ENCODE measurements around the gene EFTUD2.

Gene EFTUD2

DNA sequence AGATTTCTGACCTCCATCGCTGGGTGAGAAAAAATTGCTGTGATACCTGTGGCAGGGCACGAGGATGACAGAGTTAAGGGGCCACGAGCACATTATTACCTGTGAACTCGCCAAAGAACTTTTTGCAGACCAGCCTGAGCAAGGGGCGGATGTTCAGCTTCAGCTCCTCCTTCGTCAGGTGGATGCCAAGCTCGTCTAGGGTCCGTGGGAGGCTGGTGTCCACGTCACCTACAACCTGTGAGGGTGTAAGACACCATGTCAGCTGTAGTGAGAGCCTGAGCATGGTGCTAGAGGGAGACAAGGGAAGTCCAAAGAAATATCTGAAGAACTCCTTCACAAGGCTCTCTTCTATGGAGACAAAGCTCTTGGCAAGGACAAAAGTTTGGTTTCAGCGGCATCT, 34.4 kb downstream of the EFTUD2 start:
- no peak overlapping the region for H2AFZ ChIP-seq (ENCODE audit: low read length)
- H3K4me3 ChIP-seq (ENCODE audit: low read depth, low read length, poor library complexity, severe bottlenecking) = no peak overlapping the region
- H3K9ac ChIP-seq (ENCODE audit: low read length) = no peak overlapping the region
- no peaks in the 10 kb centered on the region for H4K20me1 ChIP-seq (ENCODE audit: insufficient read depth, low read length)
- H3F3A ChIP-seq (ENCODE audit: insufficient read depth, low read length) = no peaks in the 10 kb centered on the region
- H3K9me3 ChIP-seq (ENCODE audit: low read length) = no peaks in the 10 kb centered on the region
- H3K36me3 ChIP-seq (ENCODE audit: insufficient read depth, low read length) = peaks cover 80% of the 10 kb centered on the region
- no peaks in the 10 kb centered on the region for H3K4me1 ChIP-seq (ENCODE audit: insufficient read depth, low read length, severe bottlenecking)
- no peaks in the 10 kb centered on the region for H3K27me3 ChIP-seq (ENCODE audit: insufficient read depth, low read length)
- no peak for TF ChIP-seq EZH2 (IDR thresholded peaks at IDR 0.05; ENCODE audit: borderline replicate concordance, low read length)
- TF ChIP-seq, protein P1, sequence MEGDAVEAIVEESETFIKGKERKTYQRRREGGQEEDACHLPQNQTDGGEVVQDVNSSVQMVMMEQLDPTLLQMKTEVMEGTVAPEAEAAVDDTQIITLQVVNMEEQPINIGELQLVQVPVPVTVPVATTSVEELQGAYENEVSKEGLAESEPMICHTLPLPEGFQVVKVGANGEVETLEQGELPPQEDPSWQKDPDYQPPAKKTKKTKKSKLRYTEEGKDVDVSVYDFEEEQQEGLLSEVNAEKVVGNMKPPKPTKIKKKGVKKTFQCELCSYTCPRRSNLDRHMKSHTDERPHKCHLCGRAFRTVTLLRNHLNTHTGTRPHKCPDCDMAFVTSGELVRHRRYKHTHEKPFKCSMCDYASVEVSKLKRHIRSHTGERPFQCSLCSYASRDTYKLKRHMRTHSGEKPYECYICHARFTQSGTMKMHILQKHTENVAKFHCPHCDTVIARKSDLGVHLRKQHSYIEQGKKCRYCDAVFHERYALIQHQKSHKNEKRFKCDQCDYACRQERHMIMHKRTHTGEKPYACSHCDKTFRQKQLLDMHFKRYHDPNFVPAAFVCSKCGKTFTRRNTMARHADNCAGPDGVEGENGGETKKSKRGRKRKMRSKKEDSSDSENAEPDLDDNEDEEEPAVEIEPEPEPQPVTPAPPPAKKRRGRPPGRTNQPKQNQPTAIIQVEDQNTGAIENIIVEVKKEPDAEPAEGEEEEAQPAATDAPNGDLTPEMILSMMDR (IDR thresholded peaks at IDR 0.05; ENCODE audit: low read length) = no peak
- no peaks in the 10 kb centered on the region for H3K9me2 ChIP-seq (ENCODE audit: low read depth, low read length)
- no peaks in the 10 kb centered on the region for H3K79me2 ChIP-seq (ENCODE audit: insufficient read depth, low read length)
- no peak overlapping the region for H3K4me2 ChIP-seq (ENCODE audit: low read length)
- no peak overlapping the region for H3K27ac ChIP-seq (ENCODE audit: low read depth, low read length, poor library complexity, severe bottlenecking)

DNA sequence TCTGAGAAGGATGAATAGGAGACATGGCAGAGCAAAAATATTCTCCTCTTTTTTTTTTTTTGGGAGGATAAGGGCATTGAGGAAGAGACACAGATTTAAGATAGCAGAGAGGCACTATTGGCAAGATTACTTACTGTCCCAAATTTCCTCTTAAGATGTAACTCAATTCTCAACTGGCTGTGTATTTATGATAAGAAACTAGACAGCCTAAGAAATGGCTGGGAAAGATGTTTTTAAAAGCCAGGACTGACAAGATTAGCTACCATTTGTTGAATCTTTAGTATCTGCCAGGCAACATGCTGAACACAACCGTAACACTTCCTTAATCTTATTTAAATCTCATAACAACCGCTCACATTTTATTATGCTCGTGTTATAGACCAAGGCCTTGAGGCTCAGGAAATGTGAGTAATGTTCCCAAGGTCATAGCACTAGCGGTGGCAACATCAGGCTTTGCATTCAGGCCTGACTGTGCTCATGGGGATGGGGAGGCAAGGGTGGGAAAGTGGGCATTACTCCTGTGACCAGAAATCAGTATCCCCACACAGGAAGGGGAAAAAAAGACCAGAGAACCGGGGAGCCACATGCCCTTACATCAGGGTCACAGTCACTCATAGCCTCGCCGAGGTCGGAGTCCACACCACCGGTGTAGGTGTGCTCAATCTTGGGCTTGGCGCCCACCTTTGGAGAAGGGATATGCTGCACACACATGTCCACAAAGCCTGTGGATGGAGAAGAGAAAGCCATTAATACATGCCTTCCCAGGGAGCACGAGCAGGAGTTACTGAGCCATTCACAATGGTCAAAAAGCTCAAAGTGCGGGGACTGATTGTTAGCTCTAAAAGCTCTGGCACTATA, 36.0 kb downstream of the EFTUD2 start:
- no peaks in the 10 kb centered on the region for H3F3A ChIP-seq (ENCODE audit: insufficient read depth, low read length)
- H3K9me3 ChIP-seq (ENCODE audit: low read length) = no peaks in the 10 kb centered on the region
- no peaks in the 10 kb centered on the region for H3K27me3 ChIP-seq (ENCODE audit: insufficient read depth, low read length)
- no peak overlapping the region for H3K4me3 ChIP-seq (ENCODE audit: low read depth, low read length, poor library complexity, severe bottlenecking)
- H3K79me2 ChIP-seq (ENCODE audit: insufficient read depth, low read length) = no peaks in the 10 kb centered on the region
- H2AFZ ChIP-seq (ENCODE audit: low read length) = no peak overlapping the region
- no peaks in the 10 kb centered on the region for H3K9me2 ChIP-seq (ENCODE audit: low read depth, low read length)
- no peak overlapping the region for H3K9ac ChIP-seq (ENCODE audit: low read length)
- H3K4me1 ChIP-seq (ENCODE audit: insufficient read depth, low read length, severe bottlenecking) = no peaks in the 10 kb centered on the region
- no peak overlapping the region for H3K4me2 ChIP-seq (ENCODE audit: low read length)
- TF ChIP-seq, protein P1 (IDR thresholded peaks at IDR 0.05; ENCODE audit: low read length) = no peak
- no peak for TF ChIP-seq EZH2 (IDR thresholded peaks at IDR 0.05; ENCODE audit: borderline replicate concordance, low read length)
- peaks cover 80% of the 10 kb centered on the region for H3K36me3 ChIP-seq (ENCODE audit: insufficient read depth, low read length)
- H3K27ac ChIP-seq (ENCODE audit: low read depth, low read length, poor library complexity, severe bottlenecking) = no peak overlapping the region
- no peaks in the 10 kb centered on the region for H4K20me1 ChIP-seq (ENCODE audit: insufficient read depth, low read length)

DNA sequence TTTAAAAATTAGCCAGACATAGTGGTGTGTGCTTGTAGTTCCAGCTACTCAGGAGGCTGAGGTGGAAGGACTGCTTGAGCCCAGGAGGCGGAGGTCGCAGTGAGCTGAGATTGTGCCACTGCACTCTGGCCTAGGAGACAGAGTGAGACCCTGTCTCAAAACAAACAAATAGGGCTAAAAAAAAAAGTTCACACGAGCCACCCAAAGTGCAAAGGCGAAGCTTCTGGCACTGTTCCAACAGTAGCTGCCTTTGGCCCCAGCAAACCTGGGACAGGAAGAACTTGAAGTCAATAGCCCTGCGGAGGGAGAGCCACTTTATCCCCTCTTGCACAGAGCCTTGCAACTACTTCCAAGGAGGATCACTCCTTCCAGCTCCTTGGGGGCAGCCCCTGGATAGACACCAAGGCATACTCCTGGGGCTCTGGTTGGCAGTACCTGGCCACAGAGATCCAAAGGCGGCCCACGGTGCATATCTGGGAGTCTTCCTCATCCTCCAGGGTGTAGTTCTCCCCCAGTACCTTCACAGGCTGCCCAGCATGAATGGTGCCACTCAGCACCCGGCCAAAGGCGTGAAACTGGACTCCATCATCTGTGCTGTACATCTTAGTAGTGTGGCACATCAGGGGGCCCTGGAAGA, 36.8 kb downstream of the EFTUD2 start:
- Histone ChIP-seq H3K4me2 (ENCODE audit: low read length) (no peak overlapping the region), H3K9ac (ENCODE audit: low read length) (no peak overlapping the region), H4K20me1 (ENCODE audit: insufficient read depth, low read length) (no peaks in the 10 kb centered on the region), H3K79me2 (ENCODE audit: insufficient read depth, low read length) (no peaks in the 10 kb centered on the region), H3K4me1 (ENCODE audit: insufficient read depth, low read length, severe bottlenecking) (no peaks in the 10 kb centered on the region), H2AFZ (ENCODE audit: low read length) (no peak overlapping the region), H3K27ac (ENCODE audit: low read depth, low read length, poor library complexity, severe bottlenecking) (no peak overlapping the region), H3K9me2 (ENCODE audit: low read depth, low read length) (no peaks in the 10 kb centered on the region), H3K27me3 (ENCODE audit: insufficient read depth, low read length) (no peaks in the 10 kb centered on the region), H3K4me3 (ENCODE audit: low read depth, low read length, poor library complexity, severe bottlenecking) (no peak overlapping the region), H3F3A (ENCODE audit: insufficient read depth, low read length) (no peaks in the 10 kb centered on the region), H3K9me3 (ENCODE audit: low read length) (no peaks in the 10 kb centered on the region), H3K36me3 (ENCODE audit: insufficient read depth, low read length) (peaks cover 78% of the 10 kb centered on the region)
- TF ChIP-seq EZH2 (IDR thresholded peaks at IDR 0.05; ENCODE audit: borderline replicate concordance, low read length) = no peak
- TF ChIP-seq, protein P1 (IDR thresholded peaks at IDR 0.05; ENCODE audit: low read length) = no peak
